ENCODE data around the gene HOXC4. TPM values are rescaled to one million over a fixed set of nuclear protein-coding genes. Genes with fewer than 3 reads are reported as not detected.
"Not testable (repeated sequence)": the region's sequence is repeated elsewhere in the genome, so short reads cannot be mapped to it uniquely, and the experiment has no call there.

Gene HOXC4
- total RNA-seq, 1 donor from 2014 or later, result not detected

GRCh38 chr12:54071942-54072341 is 18.3 kb downstream of the HOXC4 start:
- Mint-ChIP-seq H3K4me1 (ENCODE audit: unreplicated experiment) (no peaks in the 10 kb centered on the region), H3K4me3 (ENCODE audit: unreplicated experiment) (no peak overlapping the region), H3K27me3 (ENCODE audit: unreplicated experiment) (peaks cover 45% of the 10 kb centered on the region), H3K36me3 (ENCODE audit: unreplicated experiment) (no peaks in the 10 kb centered on the region), H3K9me3 (ENCODE audit: unreplicated experiment) (no peaks in the 10 kb centered on the region), H3K27ac (ENCODE audit: unreplicated experiment) (no peak overlapping the region)
- no peak for DNase-seq (ENCODE audit: extremely low spot score, unreplicated experiment)
- TF ChIP-seq CTCF (IDR thresholded peaks at IDR 0.05), result no peak

GRCh38 chr12:54074308-54074707 is 20.7 kb downstream of the HOXC4 start:
- no peaks in the 10 kb centered on the region for H3K4me1 Mint-ChIP-seq (ENCODE audit: unreplicated experiment)
- H3K27ac Mint-ChIP-seq (ENCODE audit: unreplicated experiment), result no peak overlapping the region
- H3K4me3 Mint-ChIP-seq (ENCODE audit: unreplicated experiment), result no peak overlapping the region
- peaks cover 48% of the 10 kb centered on the region for H3K27me3 Mint-ChIP-seq (ENCODE audit: unreplicated experiment)
- no peaks in the 10 kb centered on the region for H3K36me3 Mint-ChIP-seq (ENCODE audit: unreplicated experiment)
- no peak for TF ChIP-seq CTCF (IDR thresholded peaks at IDR 0.05)
- H3K9me3 Mint-ChIP-seq (ENCODE audit: unreplicated experiment), result no peaks in the 10 kb centered on the region
- no peak for DNase-seq (ENCODE audit: extremely low spot score, unreplicated experiment)

GRCh38 chr12:54075409-54075808 is 21.8 kb downstream of the HOXC4 start:
- DNase-seq (ENCODE audit: extremely low spot score, unreplicated experiment), result no peak
- Mint-ChIP-seq H3K27me3 (ENCODE audit: unreplicated experiment) (peaks cover 52% of the 10 kb centered on the region), H3K4me3 (ENCODE audit: unreplicated experiment) (no peak overlapping the region), H3K36me3 (ENCODE audit: unreplicated experiment) (no peaks in the 10 kb centered on the region), H3K4me1 (ENCODE audit: unreplicated experiment) (no peaks in the 10 kb centered on the region), H3K27ac (ENCODE audit: unreplicated experiment) (no peak overlapping the region), H3K9me3 (ENCODE audit: unreplicated experiment) (no peaks in the 10 kb centered on the region)
- no peak for TF ChIP-seq CTCF (IDR thresholded peaks at IDR 0.05)

- no peaks in the 10 kb centered on the region for H3K4me1 Mint-ChIP-seq (ENCODE audit: unreplicated experiment)
- H3K27ac Mint-ChIP-seq (ENCODE audit: unreplicated experiment), result no peak overlapping the region
These were observed 22.3 kb downstream of the HOXC4 start for GRCh38 chr12:54075974-54076373.

GRCh38 chr12:54077843-54078242 is 24.2 kb downstream of the HOXC4 start:
- H3K9me3 Mint-ChIP-seq (ENCODE audit: unreplicated experiment); H3K4me3 Mint-ChIP-seq (ENCODE audit: unreplicated experiment); H3K36me3 Mint-ChIP-seq (ENCODE audit: unreplicated experiment); DNase-seq (ENCODE audit: extremely low spot score, unreplicated experiment); H3K27ac Mint-ChIP-seq (ENCODE audit: unreplicated experiment); H3K4me1 Mint-ChIP-seq (ENCODE audit: unreplicated experiment): not testable (repeated sequence)
- H3K27me3 Mint-ChIP-seq (ENCODE audit: unreplicated experiment), result peaks cover 62% of the 10 kb centered on the region

More at GRCh38 chr12:54075974-54076373, 22.3 kb downstream of the HOXC4 start:
- Mint-ChIP-seq H3K27me3 (ENCODE audit: unreplicated experiment) (peaks cover 54% of the 10 kb centered on the region), H3K9me3 (ENCODE audit: unreplicated experiment) (no peaks in the 10 kb centered on the region), H3K4me3 (ENCODE audit: unreplicated experiment) (no peak overlapping the region), H3K36me3 (ENCODE audit: unreplicated experiment) (no peaks in the 10 kb centered on the region)
- no peak for TF ChIP-seq CTCF (IDR thresholded peaks at IDR 0.05)
- no peak for DNase-seq (ENCODE audit: extremely low spot score, unreplicated experiment)

GRCh38 chr12:54079115-54079514 is 25.5 kb downstream of the HOXC4 start:
- H3K4me1 Mint-ChIP-seq (ENCODE audit: unreplicated experiment); DNase-seq (ENCODE audit: extremely low spot score, unreplicated experiment); H3K27ac Mint-ChIP-seq (ENCODE audit: unreplicated experiment); H3K4me3 Mint-ChIP-seq (ENCODE audit: unreplicated experiment); H3K9me3 Mint-ChIP-seq (ENCODE audit: unreplicated experiment); H3K36me3 Mint-ChIP-seq (ENCODE audit: unreplicated experiment): not testable (repeated sequence)
- H3K27me3 Mint-ChIP-seq (ENCODE audit: unreplicated experiment), result peaks cover 74% of the 10 kb centered on the region

GRCh38 chr12:54080008-54080924 is 26.6 kb downstream of the HOXC4 start:
- not testable (repeated sequence) for H3K9me3 Mint-ChIP-seq (ENCODE audit: unreplicated experiment); H3K36me3 Mint-ChIP-seq (ENCODE audit: unreplicated experiment); H3K4me3 Mint-ChIP-seq (ENCODE audit: unreplicated experiment); H3K4me1 Mint-ChIP-seq (ENCODE audit: unreplicated experiment); DNase-seq (ENCODE audit: extremely low spot score, unreplicated experiment); H3K27ac Mint-ChIP-seq (ENCODE audit: unreplicated experiment)
- H3K27me3 Mint-ChIP-seq (ENCODE audit: unreplicated experiment), result peaks cover 78% of the 10 kb centered on the region

GRCh38 chr12:54081053-54081514 is 27.4 kb downstream of the HOXC4 start:
- not testable (repeated sequence) for H3K36me3 Mint-ChIP-seq (ENCODE audit: unreplicated experiment); H3K9me3 Mint-ChIP-seq (ENCODE audit: unreplicated experiment); H3K4me3 Mint-ChIP-seq (ENCODE audit: unreplicated experiment); H3K4me1 Mint-ChIP-seq (ENCODE audit: unreplicated experiment); H3K27ac Mint-ChIP-seq (ENCODE audit: unreplicated experiment); DNase-seq (ENCODE audit: extremely low spot score, unreplicated experiment)
- peaks cover 80% of the 10 kb centered on the region for H3K27me3 Mint-ChIP-seq (ENCODE audit: unreplicated experiment)
